HG03060 (cell line): ENCODE measurements around the gene MAN1A1.
"Not testable (repeated sequence)": the region's sequence is repeated elsewhere in the genome, so short reads cannot be mapped to it uniquely, and the experiment has no call there.

Experiments
- ATAC-seq: cut with Tn5 transposase; IDR thresholded peaks from one replicate; pipeline ENCODE4 v1.9.1; 2021; ENCODE audit warnings: low read depth, moderate number of reproducible peaks; ENCODE audit not compliant: unreplicated experiment

MAN1A1 gene

GRCh38 chr6:119349361-119350201 is at the start of gene MAN1A1:
TSS of gene MAN1A1 (minus strand) at chr6:119349761. CDS start at chr6:119349065, 696 bp downstream.
- ATAC-seq, result peak; percentile 42

GRCh38 chr6:119395192-119395591 is 45.6 kb upstream of the MAN1A1 start:
- ATAC-seq, result peak; percentile 52

DNA sequence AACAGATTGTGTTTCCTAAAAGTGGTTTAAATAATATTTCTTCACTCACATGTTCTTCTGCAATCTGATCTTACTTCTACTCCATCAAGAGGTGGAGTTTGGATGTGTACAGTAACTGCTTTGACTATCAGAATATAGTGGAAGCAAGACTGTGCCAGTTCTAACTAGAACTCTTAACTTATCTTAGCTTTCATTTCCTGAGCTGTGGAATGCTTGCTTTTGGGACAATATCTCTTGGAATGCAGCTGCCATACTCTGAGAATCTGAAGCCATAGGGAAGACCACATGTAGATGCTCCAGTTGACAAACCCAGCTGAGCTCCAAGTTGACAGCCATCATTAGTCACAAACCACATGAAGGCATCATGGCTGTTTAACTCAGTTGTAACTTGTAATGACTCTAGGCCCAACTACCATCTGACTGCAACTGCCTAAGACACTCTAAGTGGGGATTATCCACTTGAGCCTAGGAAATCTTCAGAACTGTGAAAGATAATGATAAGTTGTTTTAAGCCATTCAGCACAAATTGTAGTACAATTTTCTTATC is 40.8 kb upstream of the MAN1A1 start:
- ATAC-seq, result no peak

- no peak for ATAC-seq
Measured at GRCh38 chr6:119385994-119386393, 36.4 kb upstream of the MAN1A1 start.

DNA sequence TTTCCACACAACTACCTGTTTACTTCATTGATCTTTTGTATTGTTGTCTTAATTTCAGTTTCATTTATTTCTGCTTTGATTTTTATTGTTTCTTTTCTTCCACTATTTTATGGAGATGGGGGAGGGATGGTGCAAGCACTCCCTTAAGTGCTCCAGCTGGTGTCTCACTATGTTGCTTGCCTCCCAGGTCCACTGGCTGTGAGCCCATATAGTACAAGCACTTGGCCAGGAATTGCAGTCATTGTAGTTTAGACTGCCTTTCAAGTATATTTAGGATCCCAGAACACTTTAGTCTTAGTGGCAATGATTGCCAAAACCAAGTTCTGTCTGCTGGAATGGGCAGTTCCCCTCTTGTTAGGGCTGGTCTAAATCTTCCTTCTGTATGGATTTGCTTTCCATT is 34.9 kb upstream of the MAN1A1 start:
- no peak for ATAC-seq

GRCh38 chr6:119379809-119380208 is 30.2 kb upstream of the MAN1A1 start:
- no peak for ATAC-seq

- ATAC-seq, result not testable (repeated sequence)
Measured at GRCh38 chr6:119377043-119377442, 27.5 kb upstream of the MAN1A1 start.

DNA sequence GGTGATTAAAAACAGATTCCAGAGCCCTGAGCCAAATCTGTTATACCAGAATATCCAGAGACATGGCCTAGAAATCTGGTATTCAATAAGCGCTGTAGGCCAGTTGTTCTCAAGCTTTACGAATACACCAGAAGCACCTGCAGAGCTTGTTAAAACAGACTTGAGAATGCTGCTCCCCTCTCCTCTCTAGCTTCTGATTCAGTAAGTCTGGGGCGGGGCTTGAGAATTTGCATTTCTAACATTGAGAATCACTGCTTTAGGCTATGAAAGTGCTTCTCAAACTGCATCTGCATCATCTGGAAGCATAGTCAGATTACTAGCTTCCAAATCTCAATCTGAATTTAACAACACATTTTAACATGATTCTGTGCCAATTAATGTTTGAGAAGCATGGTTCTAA is 20.5 kb upstream of the MAN1A1 start:
- ATAC-seq, result no peak

GRCh38 chr6:119368921-119369320 is 19.4 kb upstream of the MAN1A1 start:
- no peak for ATAC-seq

DNA sequence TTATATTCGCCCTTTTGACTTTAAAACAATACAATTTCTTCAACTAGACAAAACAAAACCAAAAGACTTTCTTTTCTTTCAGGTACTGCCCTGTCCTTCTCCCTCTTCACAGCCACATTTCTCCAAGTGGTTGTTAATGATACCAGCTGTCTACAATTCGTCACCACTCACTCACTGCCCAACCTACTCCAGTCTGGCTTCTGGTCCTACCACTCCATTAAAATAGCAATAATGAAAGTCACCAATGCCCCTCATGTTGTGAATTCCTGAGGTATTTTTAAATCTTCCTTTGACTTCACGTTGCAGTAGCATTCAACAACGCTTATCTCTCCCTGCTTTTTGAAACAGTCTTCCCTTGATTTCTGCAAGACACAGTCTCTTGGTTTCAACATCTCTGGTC is 11.6 kb upstream of the MAN1A1 start:
- ATAC-seq, result no peak

- ATAC-seq, result no peak
Measured at GRCh38 chr6:119360262-119360915, 10.8 kb upstream of the MAN1A1 start.

DNA sequence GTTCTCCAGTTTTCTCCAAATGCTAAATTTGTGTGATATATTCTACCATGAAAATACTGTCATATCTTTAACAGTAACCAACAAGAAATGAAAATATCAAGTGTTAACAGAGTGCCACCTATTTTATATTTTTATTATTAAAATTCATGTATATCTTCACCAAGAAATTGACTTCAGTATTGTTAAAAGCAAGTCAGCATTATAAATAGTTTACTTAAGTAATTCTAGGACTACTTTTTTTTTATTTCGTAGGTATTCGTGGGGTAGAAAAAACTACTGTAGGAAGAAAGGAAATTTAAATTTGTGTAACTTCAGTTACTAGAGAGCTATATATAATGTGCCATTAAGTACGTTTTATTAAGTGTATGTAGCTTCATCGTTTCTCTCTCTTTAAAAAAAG is 6.3 kb upstream of the MAN1A1 start:
- ATAC-seq, result no peak

GRCh38 chr6:119355157-119355556 is 5.6 kb upstream of the MAN1A1 start:
- ATAC-seq, result no peak

DNA sequence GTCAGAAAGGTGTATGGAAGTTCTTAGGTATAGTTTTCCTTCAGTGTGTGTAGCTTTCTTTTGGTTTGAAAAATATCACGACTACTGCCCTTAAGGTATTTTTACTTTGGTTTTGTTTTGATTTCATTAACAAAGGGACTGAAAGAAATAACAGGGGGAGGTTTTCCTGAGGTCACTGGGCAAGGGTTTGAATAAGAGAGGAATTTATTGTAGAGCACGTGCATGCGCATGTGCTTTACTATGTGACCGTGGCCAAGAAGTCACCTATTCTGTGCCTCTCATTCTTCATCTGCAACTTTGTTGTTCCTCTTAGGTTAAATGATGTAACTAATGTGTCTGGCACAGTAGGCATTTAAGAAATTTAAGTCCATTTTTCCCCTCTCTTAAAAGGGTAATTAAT is 4.1 kb upstream of the MAN1A1 start:
- ATAC-seq, result no peak

DNA sequence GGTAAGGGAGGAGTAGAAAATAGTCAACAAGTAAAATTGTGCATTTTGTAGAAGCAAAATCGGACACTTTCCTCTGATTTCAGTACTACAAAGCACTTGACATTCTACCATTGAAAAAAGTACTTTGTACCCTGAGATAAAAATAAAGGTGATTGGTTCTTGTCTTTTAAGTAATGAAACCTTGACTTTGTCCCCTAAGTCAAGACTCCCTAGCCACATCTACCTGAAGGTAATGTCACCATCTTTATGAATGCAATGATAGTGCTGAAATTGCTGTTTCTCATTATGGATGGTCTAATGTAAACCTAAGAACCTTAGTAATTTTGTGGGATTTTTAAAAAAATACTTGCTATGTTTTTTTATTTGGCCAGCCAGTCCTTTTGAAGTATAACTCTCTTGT is 2.4 kb upstream of the MAN1A1 start:
- no peak for ATAC-seq

DNA sequence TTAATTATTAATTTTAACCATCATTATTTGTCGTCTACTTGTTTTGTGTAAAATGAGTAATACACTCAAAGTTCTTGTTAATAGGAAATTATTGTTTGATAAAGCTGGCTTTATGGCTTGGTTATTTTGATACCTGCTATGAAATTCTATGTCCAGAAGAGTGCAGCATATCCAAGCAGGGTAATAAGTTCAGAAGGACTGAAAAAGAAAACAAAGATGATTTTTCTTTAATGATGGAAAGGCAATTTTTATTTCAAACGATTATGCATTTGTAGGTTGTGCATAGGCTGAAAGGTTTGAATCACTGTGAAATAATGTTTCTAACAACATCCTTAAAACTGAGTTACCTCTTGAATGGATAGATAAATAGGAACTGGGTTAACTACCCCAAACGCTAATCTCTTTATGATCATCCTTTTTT is 1.4 kb upstream of the MAN1A1 start:
- no peak for ATAC-seq

- peak; percentile 15 for ATAC-seq
Measured at GRCh38 chr6:119350202-119350951, 816 bp upstream of the MAN1A1 start.

DNA sequence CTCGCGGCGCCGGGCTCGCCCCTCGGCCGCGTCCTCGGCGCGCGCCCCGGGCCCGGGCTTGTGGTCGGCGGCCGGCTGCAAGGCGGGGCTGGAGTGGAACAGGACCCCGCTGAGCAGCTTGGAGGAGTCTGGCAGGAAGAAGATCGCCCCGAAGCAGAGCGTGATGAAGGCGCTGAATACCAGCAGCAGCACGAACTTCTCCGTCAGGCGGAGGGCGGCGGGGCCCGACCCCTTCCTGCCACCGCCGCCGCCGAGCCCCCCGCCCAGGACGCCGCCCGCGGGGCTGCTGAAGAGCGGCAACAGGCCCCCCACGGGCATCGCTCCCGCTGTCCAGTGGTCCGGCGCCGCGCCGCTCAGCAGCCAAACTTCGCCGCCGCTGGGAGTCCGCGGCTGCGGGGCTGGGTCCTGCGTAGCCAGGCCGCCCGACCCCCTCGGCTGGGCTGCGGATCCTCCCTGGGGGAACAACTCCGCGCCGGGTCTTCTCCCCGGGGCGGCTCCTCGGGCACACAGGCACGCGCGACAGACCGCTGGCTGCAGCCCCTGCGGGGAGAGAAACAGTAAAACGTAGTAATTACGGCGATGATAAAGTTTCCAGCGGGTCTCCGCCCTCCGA is 707 bp downstream of the MAN1A1 start:
- no peak for ATAC-seq

DNA sequence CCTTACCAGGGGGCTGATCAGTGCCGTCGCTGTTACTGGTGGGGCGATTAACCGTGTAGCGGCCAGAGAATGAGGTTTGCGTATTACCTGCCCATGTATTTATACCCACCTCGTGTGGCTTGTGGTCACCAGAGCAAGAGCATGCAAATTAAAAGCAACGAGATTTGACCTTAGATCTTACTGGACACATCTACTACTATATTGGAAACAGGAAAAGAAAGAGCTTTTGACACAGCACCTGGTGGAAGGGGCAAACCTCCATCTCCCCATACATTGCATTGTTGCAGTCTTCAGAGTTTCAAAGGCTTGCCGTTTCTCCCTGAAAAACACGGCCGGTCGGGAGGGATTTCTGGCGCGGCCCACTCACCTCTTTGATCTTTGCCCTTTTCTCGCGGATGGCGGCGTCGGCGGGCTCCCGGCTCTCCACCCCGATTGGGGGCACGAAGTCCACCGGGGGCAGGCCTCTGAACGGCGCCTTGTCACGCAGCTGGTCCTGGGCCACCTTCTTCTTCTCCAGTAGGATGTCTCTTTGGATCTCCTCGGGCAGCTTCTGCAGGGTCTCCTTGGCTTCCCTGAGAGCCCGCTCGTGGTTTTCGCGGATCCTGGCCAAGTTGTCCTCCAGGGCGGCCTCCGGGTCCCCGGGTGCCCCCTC is 1.3 kb downstream of the MAN1A1 start:
- ATAC-seq, result no peak

GRCh38 chr6:119347466-119348095 is 2.0 kb downstream of the MAN1A1 start:
- no peak for ATAC-seq
